ENCODE measurements around the gene ARPC2.

Gene ARPC2

GRCh38 chr2:218217360-218218267 lies 625 bp downstream of the ARPC2 start:
- peak in 1 of 2 experiments; percentile 8 for DNase-seq

GRCh38 chr2:218218268-218219185 lies 1.5 kb downstream of the ARPC2 start:
- DNase-seq = no peak

- no peak for DNase-seq
Measured at GRCh38 chr2:218219934-218220333, 2.9 kb downstream of the ARPC2 start.

- DNase-seq = peak in 1 of 2 experiments; percentile 12
Measured at GRCh38 chr2:218221000-218221399, 4.0 kb downstream of the ARPC2 start.

GRCh38 chr2:218223046-218223445 lies 6.1 kb downstream of the ARPC2 start:
- no peak for DNase-seq

GRCh38 chr2:218224186-218224585 lies 7.2 kb downstream of the ARPC2 start:
- no peak for DNase-seq

- DNase-seq = no peak
Measured at GRCh38 chr2:218226903-218227302, 9.9 kb downstream of the ARPC2 start.

- DNase-seq = no peak
Measured at GRCh38 chr2:218228366-218229090, 11.5 kb downstream of the ARPC2 start.

- no peak for DNase-seq
Measured at GRCh38 chr2:218229239-218229638, 12.2 kb downstream of the ARPC2 start.

- DNase-seq = no peak
Measured at GRCh38 chr2:218229851-218230250, 12.9 kb downstream of the ARPC2 start.

GRCh38 chr2:218230882-218231281 lies 13.9 kb downstream of the ARPC2 start:
- DNase-seq = no peak

- no peak for DNase-seq
Measured at GRCh38 chr2:218233543-218233942, 16.6 kb downstream of the ARPC2 start.

GRCh38 chr2:218234521-218234920 lies 17.5 kb downstream of the ARPC2 start:
- DNase-seq = no peak

- no peak for DNase-seq
Measured at GRCh38 chr2:218235017-218235416, 18.0 kb downstream of the ARPC2 start.

GRCh38 chr2:218236829-218237228 lies 19.8 kb downstream of the ARPC2 start:
- no peak for DNase-seq

GRCh38 chr2:218238887-218239286 lies 21.9 kb downstream of the ARPC2 start:
- no peak for DNase-seq

- no peak for DNase-seq
Measured at GRCh38 chr2:218244204-218244603, 27.2 kb downstream of the ARPC2 start.

- no peak for DNase-seq
Measured at GRCh38 chr2:218244665-218245064, 27.7 kb downstream of the ARPC2 start.

GRCh38 chr2:218245214-218245613 lies 28.2 kb downstream of the ARPC2 start:
- no peak for DNase-seq

- no peak for DNase-seq
Measured at GRCh38 chr2:218249691-218250090, 32.7 kb downstream of the ARPC2 start.

GRCh38 chr2:218252509-218253231 lies 35.7 kb downstream of the ARPC2 start:
- DNase-seq = no peak

GRCh38 chr2:218253232-218253625 lies 36.2 kb downstream of the ARPC2 start:
- DNase-seq = no peak

Data from NCI-H2081 (cell line).